ENCODE results near the gene LCN2.

The LCN2 gene

GRCh38 chr9:128145536-128145935, 3.7 kb upstream of the LCN2 start:
- in situ Hi-C loops (cut with MboI; ENCODE audit: low pct_unique_long_range_greater_than_20kb, low sequenced_read_pairs, unreplicated experiment): no loop called here
- no peak for DNase-seq (ENCODE audit: low spot score)

GRCh38 chr9:128145951-128146351, 3.3 kb upstream of the LCN2 start:
- no peak for DNase-seq (ENCODE audit: low spot score)
- no peak for TF ChIP-seq CTCF (IDR thresholded peaks at IDR 0.05; ENCODE audit: extremely low read depth, insufficient read depth, missing control alignments)
- in situ Hi-C loops (cut with MboI; ENCODE audit: low pct_unique_long_range_greater_than_20kb, low sequenced_read_pairs, unreplicated experiment): no loop called here

More at GRCh38 chr9:128145536-128145935, 3.7 kb upstream of the LCN2 start:
- TF ChIP-seq CTCF (IDR thresholded peaks at IDR 0.05; ENCODE audit: extremely low read depth, insufficient read depth, missing control alignments): no peak

- in situ Hi-C loops (cut with MboI; ENCODE audit: low pct_unique_long_range_greater_than_20kb, low sequenced_read_pairs, unreplicated experiment): no loop called here
- no peak for DNase-seq (ENCODE audit: low spot score)
- TF ChIP-seq CTCF (IDR thresholded peaks at IDR 0.05; ENCODE audit: extremely low read depth, insufficient read depth, missing control alignments): no peak
Measured at GRCh38 chr9:128146591-128147120, 2.6 kb upstream of the LCN2 start.

- no peak for TF ChIP-seq CTCF (IDR thresholded peaks at IDR 0.05; ENCODE audit: extremely low read depth, insufficient read depth, missing control alignments)
- DNase-seq (ENCODE audit: low spot score): no peak
- in situ Hi-C loops (cut with MboI; ENCODE audit: low pct_unique_long_range_greater_than_20kb, low sequenced_read_pairs, unreplicated experiment): no loop called here
Measured at GRCh38 chr9:128148509-128149000, 698 bp upstream of the LCN2 start.

GRCh38 chr9:128149951-128150593, 819 bp downstream of the LCN2 start:
- no peak for DNase-seq (ENCODE audit: low spot score)
- in situ Hi-C loops (cut with MboI; ENCODE audit: low pct_unique_long_range_greater_than_20kb, low sequenced_read_pairs, unreplicated experiment): no loop called here
- no peak for TF ChIP-seq CTCF (IDR thresholded peaks at IDR 0.05; ENCODE audit: extremely low read depth, insufficient read depth, missing control alignments)

GRCh38 chr9:128150594-128151308, 1.5 kb downstream of the LCN2 start:
- peak; percentile 41 for TF ChIP-seq CTCF (IDR thresholded peaks at IDR 0.05; ENCODE audit: extremely low read depth, insufficient read depth, missing control alignments)
- no peak for DNase-seq (ENCODE audit: low spot score)
- in situ Hi-C loops (cut with MboI; ENCODE audit: low pct_unique_long_range_greater_than_20kb, low sequenced_read_pairs, unreplicated experiment): no loop called here

Data from GM13977 (cell line).